K562 (cell line): ENCODE measurements around the gene MARCHF11. TPM values are rescaled to one million over a fixed set of nuclear protein-coding genes. Genes with fewer than 3 reads are reported as not detected.

Source experiments
- ATAC-seq: fragments of 200-7000 bp; cut with Tn5 transposase; 3 replicates; pipeline ENCODE4 v1.9.1; 2020; ENCODE audit warnings: moderate library complexity
- BruUV-seq: library from RNA; stranded (reverse); fragments of 400-500 nt; replicated peaks from 2 replicates; lab custom pipeline; 2021; lab: Mats Ljungman, UMichigan
- CTCF ChIA-PET: fragments of 300-600 bp; formaldehyde crosslinking; extraction: SDS; loops from one replicate; lab custom pipeline; 2021; ENCODE audit warnings: low intra/inter-chr PET ratio; lab: Yijun Ruan, JAX
- POLR2A ChIA-PET: fragments of 300-600, 350-650 bp; sonication (Branson Sonifier 250); formaldehyde crosslinking; extraction: SDS; loops from one replicate; lab custom pipeline; 2021; ENCODE audit warnings: antibody characterized with exemption, inconsistent platforms; lab: Yijun Ruan, JAX
- DNase-seq, 4 experiments: peaks; one replicate each; pipeline versions ENCODE4 v3.0.0 to v3.0.0-alpha.2; 2011 to 2018; ENCODE audit warnings: low spot score in 3 of 4, mixed read lengths in 3 of 4; ENCODE audit errors: extremely low read depth in 1 of 4
- FAIRE-seq: peaks from 2 replicates; lab custom pipeline; 2011; peaks lifted over from hg19 to GRCh38; lab: Jason Lieb, UNC
- H2AFZ ChIP-seq: 2 replicates; pipeline ENCODE4 v1.6.0; 2011; ENCODE audit warnings: low read depth, low read length, control low read depth, inconsistent platforms
- H3K27ac ChIP-seq: fragments of 200-600 bp; 3 replicates; pipeline ENCODE4 v1.8.0; 2011; ENCODE audit warnings: low read depth, mild to moderate bottlenecking, control low read depth, inconsistent platforms, low read length, moderate library complexity, mixed read lengths; ENCODE audit errors: extremely low read depth
- H3K27me3 ChIP-seq, 2 experiments: fragments of 300-600 bp in 1 of 2; 2 replicates in 1 of 2; 3 replicates in 1 of 2; pipeline versions ENCODE4 v1.6.0 to v1.8.0; 2011; ENCODE audit warnings: inconsistent platforms in 2 of 2, low read length in 2 of 2, mild to moderate bottlenecking in 1 of 2, mixed read lengths in 1 of 2, moderate library complexity in 1 of 2; ENCODE audit not compliant: control insufficient read depth in 2 of 2, insufficient read depth in 2 of 2
- H3K36me3 ChIP-seq: fragments of 300-600 bp; 3 replicates; pipeline ENCODE4 v1.8.0; 2011; ENCODE audit warnings: mild to moderate bottlenecking, low read length, inconsistent platforms; ENCODE audit not compliant: control insufficient read depth, insufficient read depth
- H3K4me1 ChIP-seq, 2 experiments: fragments of 200-600 bp in 1 of 2; replicated peaks in 1 of 2; 2 replicates in 1 of 2; 3 replicates in 1 of 2; pipeline versions ENCODE4 v1.5.1 to v1.8.0; 2011; ENCODE audit warnings: inconsistent platforms in 2 of 2, low read length in 2 of 2, mild to moderate bottlenecking in 1 of 2, mixed read lengths in 1 of 2, moderate library complexity in 1 of 2; ENCODE audit not compliant: control insufficient read depth in 2 of 2, insufficient read depth in 2 of 2
- H3K4me2 ChIP-seq: 2 replicates; pipeline ENCODE4 v1.6.1; 2011; ENCODE audit warnings: low read length, control low read depth, inconsistent platforms, mixed read lengths; ENCODE audit not compliant: insufficient read depth
- H3K4me3 ChIP-seq: fragments of 200-600 bp; sonication (generic), shearing (Covaris generic); 2 replicates; pipeline ENCODE4 v1.5.1; 2016; ENCODE audit warnings: control low read depth, inconsistent platforms
- H3K79me2 ChIP-seq: fragments of 200-600 bp; 3 replicates; pipeline ENCODE4 v1.8.0; 2011; ENCODE audit warnings: low read length, inconsistent platforms; ENCODE audit not compliant: control insufficient read depth, insufficient read depth
- H3K9ac ChIP-seq, 2 experiments: 2 replicates each; pipeline versions ENCODE4 v1.6.0 to v1.6.1; 2011; ENCODE audit warnings: low read depth in 2 of 2, low read length in 2 of 2, control low read depth in 1 of 2, inconsistent platforms in 1 of 2, mild to moderate bottlenecking in 1 of 2, mixed read lengths in 1 of 2; ENCODE audit not compliant: insufficient read depth in 1 of 2
- H3K9me1 ChIP-seq: one replicate; pipeline ENCODE4 v1.6.0; 2011; ENCODE audit warnings: inconsistent platforms, mild to moderate bottlenecking, low read length, moderate library complexity; ENCODE audit not compliant: control insufficient read depth, insufficient read depth
- H3K9me3 ChIP-seq: replicated peaks from 2 replicates; pipeline ENCODE4 v1.5.1; 2011; ENCODE audit warnings: low read depth, low read length, inconsistent platforms; ENCODE audit not compliant: control insufficient read depth, insufficient read depth
- H4K20me1 ChIP-seq: replicated peaks from 2 replicates; pipeline ENCODE4 v1.6.1; 2011; ENCODE audit warnings: low read length, inconsistent platforms, mixed read lengths; ENCODE audit not compliant: control insufficient read depth, insufficient read depth
- FOS ChIP-seq: IDR thresholded peaks from 3 replicates; pipeline ENCODE4 v1.6.1; 2011; ENCODE audit not compliant: insufficient read length; ENCODE audit errors: extremely low read depth
- ILF3 ChIP-seq: fragments of 450-650 bp; IDR thresholded peaks from 2 replicates; pipeline ENCODE4 v1.6.1; 2018; ENCODE audit warnings: antibody characterized with exemption, mild to moderate bottlenecking, moderate library complexity, borderline replicate concordance
- MED1 ChIP-seq: sonication (generic); formaldehyde crosslinking; IDR thresholded peaks from 2 replicates; pipeline ENCODE4 v1.8.1; 2023; ENCODE audit warnings: missing genetic modification reagents, borderline replicate concordance
- PHF8 ChIP-seq: fragments of 200-600 bp; sonication (generic); IDR thresholded peaks from 2 replicates; pipeline ENCODE4 v1.6.1; 2012; ENCODE audit warnings: mixed run types, mild to moderate bottlenecking, inconsistent platforms, low read length, moderate library complexity, borderline replicate concordance
- ZNF3 ChIP-seq: fragments of 250-450 bp; sonication (Bioruptor Pico); IDR thresholded peaks from 2 replicates; pipeline ENCODE4 v1.5.0; 2021; ENCODE audit warnings: mild to moderate bottlenecking, moderate library complexity
- WGBS: fragments of 100-300 bp; shearing (Covaris generic); methylation state at CpG from one replicate; pipeline ENCODE4 v1.1.6; 2016; ENCODE audit warnings: low coverage, mixed read lengths; ENCODE audit not compliant: insufficient coverage; ENCODE audit errors: missing lambda C conversion rate; 5-methylcytosine and 5-hydroxymethylcytosine counted together
- in situ Hi-C: fragments of 300-500 bp; cut with MboI; formaldehyde crosslinking; loops from 4 replicates; pipeline ENCODE4 v1.15.0; 2018; ENCODE audit warnings: inconsistent platforms, mixed read lengths
- intact Hi-C: fragments of 100-400 bp; cut with micrococcal nuclease; formaldehyde crosslinking; loops from 2 replicates; pipeline ENCODE4 v1.14.2; 2022
- polyA plus RNA-seq, 8 experiments: library from polyadenylated mRNA; depleted of rRNA in 4 of 8; stranded (reverse) in 5 of 8; unstranded in 3 of 8; fragments of >200 nt; fragmentation: Nextera tagmentation in 2 of 8; fragmentation: Illumina TruSeq in 1 of 8; extraction: Ambion mirVana in 2 of 8; extraction: Trizol in 1 of 8; gene quantifications; 2 replicates each; pipeline versions ENCODE4 v1.2.1 to v1.2.3, GENCODE V29; 2011 to 2014; ENCODE audit warnings: inconsistent platforms in 1 of 8, missing spikeins in 1 of 8
- total RNA-seq, 7 experiments: library from RNA; depleted of rRNA in 6 of 7; stranded (reverse); fragments of >200 nt in 6 of 7; fragmentation: Illumina TruSeq in 2 of 7; extraction: Trizol in 2 of 7; gene quantifications; 2 replicates each; pipeline versions ENCODE4 v1.2.1 to v1.2.3, GENCODE V29; 2011 to 2021; ENCODE audit warnings: low replicate concordance in 1 of 7
- TF ChIP-seq, protein P1 (sequence below): fragments of 200-400 bp; formaldehyde crosslinking; IDR thresholded peaks from 2 replicates; pipeline ENCODE4 v1.6.1; 2017; ENCODE audit warnings: mild to moderate bottlenecking, low read depth, low read length, moderate library complexity
- TF ChIP-seq, protein P2 (sequence below): fragments of 450-650 bp; formaldehyde crosslinking; IDR thresholded peaks from 2 replicates; pipeline ENCODE4 v1.4.0; 2022; ENCODE audit warnings: mild to moderate bottlenecking, moderate library complexity
- TF ChIP-seq, protein P3 (sequence below): sonication (generic); formaldehyde crosslinking; IDR thresholded peaks from 2 replicates; pipeline ENCODE4 v1.8.1; 2023; ENCODE audit warnings: mild to moderate bottlenecking, missing genetic modification reagents
- TF ChIP-seq, protein P4 (sequence below): fragments of 250-450 bp; sonication (Bioruptor Pico); IDR thresholded peaks from 2 replicates; pipeline ENCODE4 v1.5.0; 2022; ENCODE audit warnings: mild to moderate bottlenecking
- TF ChIP-seq, protein P5 (sequence below): fragments of 250-450 bp; sonication (Bioruptor Pico); IDR thresholded peaks from 2 replicates; pipeline ENCODE4 v1.8.0; 2022; ENCODE audit warnings: inconsistent platforms

The MARCHF11 gene
- total and polyA plus RNA-seq, 9 of the 15 experiments (the other 6 are each of a cell fraction or from before 2014, with no cell fraction given), result not detected

DNA sequence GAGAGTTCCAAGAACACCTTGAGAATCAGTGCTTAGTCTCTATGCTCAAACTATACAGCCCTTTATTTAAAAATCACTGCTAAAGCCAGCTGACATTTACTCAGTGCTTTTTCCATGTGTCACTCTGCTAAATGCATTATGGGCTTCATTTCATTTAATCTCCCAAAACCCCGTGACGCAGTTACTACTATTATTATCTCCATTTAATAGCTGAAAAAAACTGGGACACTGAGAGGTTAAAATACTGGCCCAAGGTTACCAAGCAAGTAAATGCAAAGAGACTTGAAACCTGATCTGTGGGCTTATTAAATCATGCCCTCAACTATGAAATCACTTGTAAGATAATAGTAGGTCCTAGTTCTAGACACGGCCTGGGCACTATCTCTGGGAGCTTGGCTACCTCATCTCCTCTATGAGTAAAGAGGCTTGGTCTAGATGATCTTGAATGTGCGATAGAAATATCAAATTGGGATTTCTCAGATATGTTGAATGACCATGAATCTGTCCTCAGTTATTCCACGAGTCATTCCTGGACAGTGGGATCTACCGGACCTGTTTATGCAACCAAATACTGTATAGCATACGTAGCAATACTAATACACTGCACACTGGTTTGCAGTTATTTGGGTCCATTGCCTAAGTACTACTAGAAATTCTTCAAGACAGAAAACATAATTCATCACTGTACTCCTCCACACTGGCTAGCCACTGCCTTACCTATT lies 32.3 kb downstream of the MARCHF11 start:
- FAIRE-seq, result no peak
- Histone ChIP-seq H3K9ac (no peak overlapping the region), H3K36me3 (no peaks in the 10 kb centered on the region), H3K79me2 (no peaks in the 10 kb centered on the region), H3K9me1 (no peaks in the 10 kb centered on the region), H3K27me3 (no peaks in the 10 kb centered on the region), H2AFZ (no peak overlapping the region), H3K4me2 (no peak overlapping the region), H3K4me1 (no peaks in the 10 kb centered on the region), H3K4me3 (no peak overlapping the region), H3K9me3 (no peaks in the 10 kb centered on the region), H4K20me1 (no peaks in the 10 kb centered on the region), H3K27ac (no peak overlapping the region)
- no peak for DNase-seq
- WGBS, result 0% methylated on average over 7 of the region's 7 CpGs
- no TSS peak for BruUV-seq
- ChIA-PET CTCF (no interaction called here), POLR2A (no interaction called here)
- intact Hi-C loops (no loop called here), in situ Hi-C loops (no loop called here)
- no peak for ATAC-seq
- no peak for TF ChIP-seq FOS
- TF ChIP-seq, protein P1, sequence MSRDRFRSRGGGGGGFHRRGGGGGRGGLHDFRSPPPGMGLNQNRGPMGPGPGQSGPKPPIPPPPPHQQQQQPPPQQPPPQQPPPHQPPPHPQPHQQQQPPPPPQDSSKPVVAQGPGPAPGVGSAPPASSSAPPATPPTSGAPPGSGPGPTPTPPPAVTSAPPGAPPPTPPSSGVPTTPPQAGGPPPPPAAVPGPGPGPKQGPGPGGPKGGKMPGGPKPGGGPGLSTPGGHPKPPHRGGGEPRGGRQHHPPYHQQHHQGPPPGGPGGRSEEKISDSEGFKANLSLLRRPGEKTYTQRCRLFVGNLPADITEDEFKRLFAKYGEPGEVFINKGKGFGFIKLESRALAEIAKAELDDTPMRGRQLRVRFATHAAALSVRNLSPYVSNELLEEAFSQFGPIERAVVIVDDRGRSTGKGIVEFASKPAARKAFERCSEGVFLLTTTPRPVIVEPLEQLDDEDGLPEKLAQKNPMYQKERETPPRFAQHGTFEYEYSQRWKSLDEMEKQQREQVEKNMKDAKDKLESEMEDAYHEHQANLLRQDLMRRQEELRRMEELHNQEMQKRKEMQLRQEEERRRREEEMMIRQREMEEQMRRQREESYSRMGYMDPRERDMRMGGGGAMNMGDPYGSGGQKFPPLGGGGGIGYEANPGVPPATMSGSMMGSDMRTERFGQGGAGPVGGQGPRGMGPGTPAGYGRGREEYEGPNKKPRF, result no peak
- no peak for TF ChIP-seq MED1 (CRISPR knock-in tag)
- TF ChIP-seq PHF8, result no peak
- TF ChIP-seq, protein P2, sequence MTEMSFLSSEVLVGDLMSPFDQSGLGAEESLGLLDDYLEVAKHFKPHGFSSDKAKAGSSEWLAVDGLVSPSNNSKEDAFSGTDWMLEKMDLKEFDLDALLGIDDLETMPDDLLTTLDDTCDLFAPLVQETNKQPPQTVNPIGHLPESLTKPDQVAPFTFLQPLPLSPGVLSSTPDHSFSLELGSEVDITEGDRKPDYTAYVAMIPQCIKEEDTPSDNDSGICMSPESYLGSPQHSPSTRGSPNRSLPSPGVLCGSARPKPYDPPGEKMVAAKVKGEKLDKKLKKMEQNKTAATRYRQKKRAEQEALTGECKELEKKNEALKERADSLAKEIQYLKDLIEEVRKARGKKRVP (CRISPR knock-in tag), result no peak
- TF ChIP-seq ZNF3, result no peak
- TF ChIP-seq, protein P3, sequence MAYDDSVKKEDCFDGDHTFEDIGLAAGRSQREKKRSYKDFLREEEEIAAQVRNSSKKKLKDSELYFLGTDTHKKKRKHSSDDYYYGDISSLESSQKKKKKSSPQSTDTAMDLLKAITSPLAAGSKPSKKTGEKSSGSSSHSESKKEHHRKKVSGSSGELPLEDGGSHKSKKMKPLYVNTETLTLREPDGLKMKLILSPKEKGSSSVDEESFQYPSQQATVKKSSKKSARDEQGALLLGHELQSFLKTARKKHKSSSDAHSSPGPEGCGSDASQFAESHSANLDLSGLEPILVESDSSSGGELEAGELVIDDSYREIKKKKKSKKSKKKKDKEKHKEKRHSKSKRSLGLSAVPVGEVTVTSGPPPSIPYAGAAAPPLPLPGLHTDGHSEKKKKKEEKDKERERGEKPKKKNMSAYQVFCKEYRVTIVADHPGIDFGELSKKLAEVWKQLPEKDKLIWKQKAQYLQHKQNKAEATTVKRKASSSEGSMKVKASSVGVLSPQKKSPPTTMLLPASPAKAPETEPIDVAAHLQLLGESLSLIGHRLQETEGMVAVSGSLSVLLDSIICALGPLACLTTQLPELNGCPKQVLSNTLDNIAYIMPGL (CRISPR knock-in tag), result no peak
- TF ChIP-seq, protein P4, sequence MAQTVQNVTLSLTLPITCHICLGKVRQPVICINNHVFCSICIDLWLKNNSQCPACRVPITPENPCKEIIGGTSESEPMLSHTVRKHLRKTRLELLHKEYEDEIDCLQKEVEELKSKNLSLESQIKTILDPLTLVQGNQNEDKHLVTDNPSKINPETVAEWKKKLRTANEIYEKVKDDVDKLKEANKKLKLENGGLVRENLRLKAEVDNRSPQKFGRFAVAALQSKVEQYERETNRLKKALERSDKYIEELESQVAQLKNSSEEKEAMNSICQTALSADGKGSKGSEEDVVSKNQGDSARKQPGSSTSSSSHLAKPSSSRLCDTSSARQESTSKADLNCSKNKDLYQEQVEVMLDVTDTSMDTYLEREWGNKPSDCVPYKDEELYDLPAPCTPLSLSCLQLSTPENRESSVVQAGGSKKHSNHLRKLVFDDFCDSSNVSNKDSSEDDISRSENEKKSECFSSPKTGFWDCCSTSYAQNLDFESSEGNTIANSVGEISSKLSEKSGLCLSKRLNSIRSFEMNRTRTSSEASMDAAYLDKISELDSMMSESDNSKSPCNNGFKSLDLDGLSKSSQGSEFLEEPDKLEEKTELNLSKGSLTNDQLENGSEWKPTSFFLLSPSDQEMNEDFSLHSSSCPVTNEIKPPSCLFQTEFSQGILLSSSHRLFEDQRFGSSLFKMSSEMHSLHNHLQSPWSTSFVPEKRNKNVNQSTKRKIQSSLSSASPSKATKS, result no peak
- TF ChIP-seq, protein P5, sequence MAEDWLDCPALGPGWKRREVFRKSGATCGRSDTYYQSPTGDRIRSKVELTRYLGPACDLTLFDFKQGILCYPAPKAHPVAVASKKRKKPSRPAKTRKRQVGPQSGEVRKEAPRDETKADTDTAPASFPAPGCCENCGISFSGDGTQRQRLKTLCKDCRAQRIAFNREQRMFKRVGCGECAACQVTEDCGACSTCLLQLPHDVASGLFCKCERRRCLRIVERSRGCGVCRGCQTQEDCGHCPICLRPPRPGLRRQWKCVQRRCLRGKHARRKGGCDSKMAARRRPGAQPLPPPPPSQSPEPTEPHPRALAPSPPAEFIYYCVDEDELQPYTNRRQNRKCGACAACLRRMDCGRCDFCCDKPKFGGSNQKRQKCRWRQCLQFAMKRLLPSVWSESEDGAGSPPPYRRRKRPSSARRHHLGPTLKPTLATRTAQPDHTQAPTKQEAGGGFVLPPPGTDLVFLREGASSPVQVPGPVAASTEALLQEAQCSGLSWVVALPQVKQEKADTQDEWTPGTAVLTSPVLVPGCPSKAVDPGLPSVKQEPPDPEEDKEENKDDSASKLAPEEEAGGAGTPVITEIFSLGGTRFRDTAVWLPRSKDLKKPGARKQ (CRISPR knock-in tag), result no peak
- no peak for TF ChIP-seq ILF3
